Measurements from ENCODE around the gene PRDM16. TPM values are rescaled to one million over a fixed set of nuclear protein-coding genes. Genes with fewer than 3 reads are reported as not detected.

The PRDM16 gene
- total RNA-seq, 1 experiment from 2014 or later: 6.1 TPM

DNA sequence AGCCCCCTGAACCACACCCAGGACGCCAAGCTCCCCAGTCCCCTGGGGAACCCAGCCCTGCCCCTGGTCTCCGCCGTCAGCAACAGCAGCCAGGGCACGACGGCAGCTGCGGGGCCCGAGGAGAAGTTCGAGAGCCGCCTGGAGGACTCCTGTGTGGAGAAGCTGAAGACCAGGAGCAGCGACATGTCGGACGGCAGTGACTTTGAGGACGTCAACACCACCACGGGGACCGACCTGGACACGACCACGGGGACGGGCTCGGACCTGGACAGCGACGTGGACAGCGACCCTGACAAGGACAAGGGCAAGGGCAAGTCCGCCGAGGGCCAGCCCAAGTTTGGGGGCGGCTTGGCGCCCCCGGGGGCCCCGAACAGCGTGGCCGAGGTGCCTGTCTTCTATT is 342.8 kb downstream of the PRDM16 start:
- DNase-seq (ENCODE audit: low read depth, low spot score): no peak
- Histone ChIP-seq H3K27ac (ENCODE audit: low read depth, low read length) (no peak overlapping the region), H3K27me3 (ENCODE audit: insufficient read depth, low read length) (no peaks in the 10 kb centered on the region), H3K9ac (ENCODE audit: low read length) (no peak overlapping the region), H3K79me2 (ENCODE audit: insufficient read depth, low read length) (no peaks in the 10 kb centered on the region), H3K4me2 (ENCODE audit: low read length) (no peak overlapping the region), H3K9me2 (ENCODE audit: insufficient read depth) (no peaks in the 10 kb centered on the region), H3K9me3 (ENCODE audit: control insufficient read depth in 1 of 2, insufficient read depth in 1 of 2, low read depth in 1 of 2, low read length in 2 of 2) (peaks cover 6 to 7% of the 10 kb centered on the region in 2 experiments; a peak in 2 of 4 replicates), H2AFZ (ENCODE audit: low read depth, low read length, poor library complexity, severe bottlenecking) (no peak overlapping the region), H4K20me1 (ENCODE audit: insufficient read depth) (no peaks in the 10 kb centered on the region), H3K4me1 (ENCODE audit: control insufficient read depth in 1 of 2, insufficient read depth in 2 of 2, low read length in 2 of 2) (no peaks in the 10 kb centered on the region), H3K4me3 (replicated peaks in 1 of 2; ENCODE audit: low read depth in 1 of 2, low read length in 2 of 2) (no peak overlapping the region), H3K36me3 (ENCODE audit: control insufficient read depth in 1 of 2, insufficient read depth in 2 of 2, low read length in 2 of 2) (no peaks in the 10 kb centered on the region)
- TF ChIP-seq POLR2A (IDR thresholded peaks at IDR 0.05; ENCODE audit: borderline replicate concordance, extremely low read depth, insufficient read depth, insufficient read length): no peak
- no peak for TF ChIP-seq EZH2phosphoT487 (IDR thresholded peaks at IDR 0.05; ENCODE audit: borderline replicate concordance)
- TF ChIP-seq ZNF274 (IDR thresholded peaks at IDR 0.05; ENCODE audit: low read depth, low read length): no peak
- TF ChIP-seq SIN3A (IDR thresholded peaks at IDR 0.05; ENCODE audit: low read depth): no peak
- TF ChIP-seq, protein P1, sequence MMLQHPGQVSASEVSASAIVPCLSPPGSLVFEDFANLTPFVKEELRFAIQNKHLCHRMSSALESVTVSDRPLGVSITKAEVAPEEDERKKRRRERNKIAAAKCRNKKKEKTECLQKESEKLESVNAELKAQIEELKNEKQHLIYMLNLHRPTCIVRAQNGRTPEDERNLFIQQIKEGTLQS (IDR thresholded peaks at IDR 0.05): no peak
- TF ChIP-seq JUND (IDR thresholded peaks at IDR 0.05): no peak
- no peak for TF ChIP-seq ELF1 (IDR thresholded peaks at IDR 0.05; ENCODE audit: borderline replicate concordance, low read depth)
- ChIA-PET RAD21 (ENCODE audit: low non-redundant PET in 1 of 2, low total read pairs in 2 of 2, uncharacterized antibody in 2 of 2, unreplicated experiment in 2 of 2) (no interaction called here), CTCF (no interaction called here), POLR2A (no interaction called here)
- no peak for ATAC-seq
- intact Hi-C loops (cut with micrococcal nuclease): no loop called here
- no TSS peak for BruUV-seq (replicated peaks)

DNA sequence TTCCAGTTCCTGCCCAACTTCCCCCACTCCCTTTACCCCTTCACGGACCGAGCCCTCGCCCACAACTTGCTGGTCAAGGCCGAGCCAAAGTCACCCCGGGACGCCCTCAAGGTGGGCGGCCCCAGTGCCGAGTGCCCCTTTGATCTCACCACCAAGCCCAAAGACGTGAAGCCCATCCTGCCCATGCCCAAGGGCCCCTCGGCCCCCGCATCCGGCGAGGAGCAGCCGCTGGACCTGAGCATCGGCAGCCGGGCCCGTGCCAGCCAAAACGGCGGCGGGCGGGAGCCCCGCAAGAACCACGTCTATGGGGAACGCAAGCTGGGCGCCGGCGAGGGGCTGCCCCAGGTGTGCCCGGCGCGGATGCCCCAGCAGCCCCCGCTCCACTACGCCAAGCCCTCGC is 343.4 kb downstream of the PRDM16 start:
- RAD21 ChIA-PET (ENCODE audit: low non-redundant PET in 1 of 2, low total read pairs in 2 of 2, uncharacterized antibody in 2 of 2, unreplicated experiment in 2 of 2): no interaction called here
- H3K27ac ChIP-seq (ENCODE audit: low read depth, low read length): no peak overlapping the region
- H3K4me3 ChIP-seq (replicated peaks in 1 of 2; ENCODE audit: low read depth in 1 of 2, low read length in 2 of 2): no peak overlapping the region
- no peaks in the 10 kb centered on the region for H3K4me1 ChIP-seq (ENCODE audit: control insufficient read depth in 1 of 2, insufficient read depth in 2 of 2, low read length in 2 of 2)
- POLR2A ChIA-PET: no interaction called here
- H3K36me3 ChIP-seq (ENCODE audit: control insufficient read depth in 1 of 2, insufficient read depth in 2 of 2, low read length in 2 of 2): no peaks in the 10 kb centered on the region
- no peaks in the 10 kb centered on the region for H3K27me3 ChIP-seq (ENCODE audit: insufficient read depth, low read length)
- H3K79me2 ChIP-seq (ENCODE audit: insufficient read depth, low read length): no peaks in the 10 kb centered on the region
- TF ChIP-seq CBX3 (IDR thresholded peaks at IDR 0.05; ENCODE audit: low read depth) (no peak), FOSL1 (IDR thresholded peaks at IDR 0.05; ENCODE audit: low read depth) (no peak), EZH2 (IDR thresholded peaks at IDR 0.05) (no peak), CEBPB (IDR thresholded peaks at IDR 0.05; ENCODE audit: low read depth) (no peak), RAD21 (IDR thresholded peaks at IDR 0.05; ENCODE audit: low read depth) (no peak), POLR2AphosphoS5 (IDR thresholded peaks at IDR 0.05; ENCODE audit: low read depth, low read length) (no peak), ZNF274 (IDR thresholded peaks at IDR 0.05; ENCODE audit: low read depth, low read length) (no peak), ELF1 (IDR thresholded peaks at IDR 0.05; ENCODE audit: borderline replicate concordance, low read depth) (no peak), POLR2A (IDR thresholded peaks at IDR 0.05; ENCODE audit: borderline replicate concordance, extremely low read depth, insufficient read depth, insufficient read length) (no peak), EZH2phosphoT487 (IDR thresholded peaks at IDR 0.05; ENCODE audit: borderline replicate concordance) (no peak)
- TF ChIP-seq, protein P1 (IDR thresholded peaks at IDR 0.05): no peak
- TF ChIP-seq, protein P2, sequence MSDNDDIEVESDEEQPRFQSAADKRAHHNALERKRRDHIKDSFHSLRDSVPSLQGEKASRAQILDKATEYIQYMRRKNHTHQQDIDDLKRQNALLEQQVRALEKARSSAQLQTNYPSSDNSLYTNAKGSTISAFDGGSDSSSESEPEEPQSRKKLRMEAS (IDR thresholded peaks at IDR 0.05): no peak
- TF ChIP-seq, protein P3, sequence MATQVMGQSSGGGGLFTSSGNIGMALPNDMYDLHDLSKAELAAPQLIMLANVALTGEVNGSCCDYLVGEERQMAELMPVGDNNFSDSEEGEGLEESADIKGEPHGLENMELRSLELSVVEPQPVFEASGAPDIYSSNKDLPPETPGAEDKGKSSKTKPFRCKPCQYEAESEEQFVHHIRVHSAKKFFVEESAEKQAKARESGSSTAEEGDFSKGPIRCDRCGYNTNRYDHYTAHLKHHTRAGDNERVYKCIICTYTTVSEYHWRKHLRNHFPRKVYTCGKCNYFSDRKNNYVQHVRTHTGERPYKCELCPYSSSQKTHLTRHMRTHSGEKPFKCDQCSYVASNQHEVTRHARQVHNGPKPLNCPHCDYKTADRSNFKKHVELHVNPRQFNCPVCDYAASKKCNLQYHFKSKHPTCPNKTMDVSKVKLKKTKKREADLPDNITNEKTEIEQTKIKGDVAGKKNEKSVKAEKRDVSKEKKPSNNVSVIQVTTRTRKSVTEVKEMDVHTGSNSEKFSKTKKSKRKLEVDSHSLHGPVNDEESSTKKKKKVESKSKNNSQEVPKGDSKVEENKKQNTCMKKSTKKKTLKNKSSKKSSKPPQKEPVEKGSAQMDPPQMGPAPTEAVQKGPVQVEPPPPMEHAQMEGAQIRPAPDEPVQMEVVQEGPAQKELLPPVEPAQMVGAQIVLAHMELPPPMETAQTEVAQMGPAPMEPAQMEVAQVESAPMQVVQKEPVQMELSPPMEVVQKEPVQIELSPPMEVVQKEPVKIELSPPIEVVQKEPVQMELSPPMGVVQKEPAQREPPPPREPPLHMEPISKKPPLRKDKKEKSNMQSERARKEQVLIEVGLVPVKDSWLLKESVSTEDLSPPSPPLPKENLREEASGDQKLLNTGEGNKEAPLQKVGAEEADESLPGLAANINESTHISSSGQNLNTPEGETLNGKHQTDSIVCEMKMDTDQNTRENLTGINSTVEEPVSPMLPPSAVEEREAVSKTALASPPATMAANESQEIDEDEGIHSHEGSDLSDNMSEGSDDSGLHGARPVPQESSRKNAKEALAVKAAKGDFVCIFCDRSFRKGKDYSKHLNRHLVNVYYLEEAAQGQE (IDR thresholded peaks at IDR 0.05; ENCODE audit: low read depth): no peak
- intact Hi-C loops (cut with micrococcal nuclease): no loop called here
- DNase-seq (ENCODE audit: low read depth, low spot score) (no peak), ATAC-seq (no peak)
- H3K9me2 ChIP-seq (ENCODE audit: insufficient read depth): no peaks in the 10 kb centered on the region
- no peak overlapping the region for H3K9ac ChIP-seq (ENCODE audit: low read length)
- CTCF ChIA-PET: interaction anchor here (0.6 kb wide), 1 partner anchor 12 kb away, joined by 4 read pairs; no protein-coding TSS in a partner anchor
- H3K4me2 ChIP-seq (ENCODE audit: low read length): no peak overlapping the region
- H3K9me3 ChIP-seq (ENCODE audit: control insufficient read depth in 1 of 2, insufficient read depth in 1 of 2, low read depth in 1 of 2, low read length in 2 of 2): peaks cover 8 to 11% of the 10 kb centered on the region in 2 experiments; a peak in 2 of 4 replicates
- no peak overlapping the region for H2AFZ ChIP-seq (ENCODE audit: low read depth, low read length, poor library complexity, severe bottlenecking)
- BruUV-seq (replicated peaks): no TSS peak
- H4K20me1 ChIP-seq (ENCODE audit: insufficient read depth): no peaks in the 10 kb centered on the region
